HEK293 (cell line): ENCODE data around the gene PURB.

Experiments
- ATF2 ChIP-seq: fragments of 450-650 bp; formaldehyde crosslinking; IDR thresholded peaks from 2 replicates; pipeline ENCODE4 v1.5.1; 2016; ENCODE audit warnings: missing biosample characterization, missing genetic modification characterization, low read depth
- CTCF ChIP-seq: fragments of 450-650 bp; formaldehyde crosslinking; IDR thresholded peaks from 2 replicates; pipeline ENCODE4 v1.5.1; 2016; ENCODE audit warnings: missing biosample characterization, missing genetic modification characterization
- KLF1 ChIP-seq: fragments of 450-650 bp; formaldehyde crosslinking; IDR thresholded peaks from 2 replicates; pipeline ENCODE4 v1.5.1; 2016; ENCODE audit warnings: missing biosample characterization, missing genetic modification characterization
- KLF16 ChIP-seq: fragments of 450-650 bp; formaldehyde crosslinking; IDR thresholded peaks from 2 replicates; pipeline ENCODE4 v1.5.1; 2017; ENCODE audit warnings: missing biosample characterization, missing genetic modification characterization
- KLF9 ChIP-seq: fragments of 450-650 bp; formaldehyde crosslinking; IDR thresholded peaks from 2 replicates; pipeline ENCODE4 v1.5.1; 2016; ENCODE audit warnings: missing biosample characterization, missing genetic modification characterization, low read depth
- MEIS1 ChIP-seq: sonication (generic); formaldehyde crosslinking; IDR thresholded peaks from 2 replicates; pipeline ENCODE4 v1.8.1; 2022; ENCODE audit warnings: missing genetic modification reagents, mild to moderate bottlenecking, borderline replicate concordance
- PRDM10 ChIP-seq: fragments of 450-650 bp; formaldehyde crosslinking; IDR thresholded peaks from 2 replicates; pipeline ENCODE4 v1.5.1; 2016; ENCODE audit warnings: missing biosample characterization, missing genetic modification characterization
- ZNF354C ChIP-seq: fragments of 450-650 bp; formaldehyde crosslinking; IDR thresholded peaks from 2 replicates; pipeline ENCODE4 v1.5.1; 2016; ENCODE audit warnings: missing biosample characterization, missing genetic modification characterization, low read depth, borderline replicate concordance
- ZNF398 ChIP-seq: fragments of 450-650 bp; formaldehyde crosslinking; IDR thresholded peaks from 2 replicates; pipeline ENCODE4 v1.5.1; 2017; ENCODE audit warnings: missing biosample characterization, missing genetic modification characterization
- ZNF521 ChIP-seq: fragments of 450-650 bp; formaldehyde crosslinking; IDR thresholded peaks from 2 replicates; pipeline ENCODE4 v1.5.1; 2017; ENCODE audit warnings: missing biosample characterization, mild to moderate bottlenecking, missing genetic modification characterization

- TF ChIP-seq CTCF (tag by site-specific recombination) (no peak), MEIS1 (CRISPR knock-in tag) (no peak), PRDM10 (tag by site-specific recombination) (no peak), ZNF521 (tag by site-specific recombination) (no peak), KLF9 (no peak), ZNF398 (no peak), ATF2 (tag by site-specific recombination) (no peak), ZNF354C (tag by site-specific recombination) (no peak), KLF16 (tag by site-specific recombination) (no peak), KLF1 (tag by site-specific recombination) (no peak)
These were observed 32.7 kb upstream of the PURB start for GRCh38 chr7:44918029-44918428.
